Measurements from ENCODE around the gene TIMM23.
"Not testable (repeated sequence)": the region's sequence is repeated elsewhere in the genome, so short reads cannot be mapped to it uniquely, and the experiment has no call there.

TIMM23 gene

DNA sequence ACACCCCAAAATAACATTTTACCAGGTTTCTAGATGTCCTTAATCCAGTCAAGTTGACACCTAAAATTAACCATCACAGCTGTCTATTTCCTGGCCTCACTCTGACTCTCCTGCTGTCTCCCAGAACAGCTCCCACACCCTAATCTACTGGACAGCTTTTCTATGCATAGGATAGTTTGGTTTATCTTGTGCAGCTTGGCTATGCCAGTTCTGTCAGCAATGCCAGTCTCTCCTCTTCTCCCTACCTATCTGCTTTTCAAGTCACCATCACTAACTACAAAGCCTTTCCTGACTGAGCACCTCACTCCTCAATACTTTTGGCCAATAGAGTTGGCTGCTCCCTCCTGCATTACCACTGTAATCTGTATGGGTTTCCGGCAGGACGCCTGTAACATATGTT is 53.1 kb downstream of the TIMM23 start:
- DNase-seq: no peak

- no peak for DNase-seq
Measured at GRCh38 chr10:46026106-46026505, 53.8 kb downstream of the TIMM23 start.

- DNase-seq: peak; percentile 40
Measured at GRCh38 chr10:46028584-46029460, 56.5 kb downstream of the TIMM23 start.

GRCh38 chr10:46029461-46030030 is 57.3 kb downstream of the TIMM23 start:
- DNase-seq: no peak

DNA sequence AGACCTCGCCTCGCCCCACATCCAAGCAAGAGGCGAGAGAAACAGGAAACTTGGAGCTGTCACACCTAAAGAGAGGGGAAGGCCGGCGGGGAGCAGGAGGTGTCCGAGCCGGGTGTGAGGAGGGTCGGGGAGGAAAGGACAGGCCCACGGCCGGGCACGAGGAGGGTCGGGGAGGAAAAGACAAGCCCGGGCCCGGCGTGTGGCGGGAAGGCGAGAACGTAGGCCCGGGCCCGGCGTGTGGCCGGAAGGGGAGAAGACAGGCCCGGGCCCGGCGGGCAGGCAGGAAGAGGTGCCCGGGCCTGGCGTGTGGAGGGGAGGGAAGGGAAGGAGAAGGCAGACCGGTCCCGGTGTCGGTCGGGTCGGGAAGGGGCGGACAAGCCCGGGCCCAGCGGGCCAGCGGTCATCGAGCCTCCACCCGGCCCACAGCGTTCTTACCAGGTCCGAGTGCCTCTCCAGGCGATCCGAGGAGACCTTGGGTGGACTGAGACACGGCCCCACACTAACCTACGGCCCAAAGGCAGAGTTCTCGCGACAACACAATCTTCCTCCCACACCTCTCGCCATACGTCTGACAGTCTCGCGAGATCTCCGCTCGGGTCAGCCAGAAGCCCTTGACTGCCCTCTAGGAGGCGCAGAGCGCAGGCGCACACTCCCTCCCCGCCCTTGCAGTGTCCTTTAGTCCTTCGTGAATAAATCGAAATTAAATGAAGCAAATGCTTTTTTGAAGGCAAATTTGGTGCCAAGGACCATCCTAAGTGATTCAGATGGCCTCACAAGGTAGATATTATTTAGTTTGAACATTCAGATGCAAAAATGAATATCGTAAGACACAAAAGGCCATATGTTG is 58.0 kb downstream of the TIMM23 start, which contains the start of gene NCOA4:
TSS of gene NCOA4 (minus strand) at position 533 of the 847 bp plus-strand sequence. CDS start 13,943 bp downstream, outside the sequence.
- peak; percentile 97 for DNase-seq

DNA sequence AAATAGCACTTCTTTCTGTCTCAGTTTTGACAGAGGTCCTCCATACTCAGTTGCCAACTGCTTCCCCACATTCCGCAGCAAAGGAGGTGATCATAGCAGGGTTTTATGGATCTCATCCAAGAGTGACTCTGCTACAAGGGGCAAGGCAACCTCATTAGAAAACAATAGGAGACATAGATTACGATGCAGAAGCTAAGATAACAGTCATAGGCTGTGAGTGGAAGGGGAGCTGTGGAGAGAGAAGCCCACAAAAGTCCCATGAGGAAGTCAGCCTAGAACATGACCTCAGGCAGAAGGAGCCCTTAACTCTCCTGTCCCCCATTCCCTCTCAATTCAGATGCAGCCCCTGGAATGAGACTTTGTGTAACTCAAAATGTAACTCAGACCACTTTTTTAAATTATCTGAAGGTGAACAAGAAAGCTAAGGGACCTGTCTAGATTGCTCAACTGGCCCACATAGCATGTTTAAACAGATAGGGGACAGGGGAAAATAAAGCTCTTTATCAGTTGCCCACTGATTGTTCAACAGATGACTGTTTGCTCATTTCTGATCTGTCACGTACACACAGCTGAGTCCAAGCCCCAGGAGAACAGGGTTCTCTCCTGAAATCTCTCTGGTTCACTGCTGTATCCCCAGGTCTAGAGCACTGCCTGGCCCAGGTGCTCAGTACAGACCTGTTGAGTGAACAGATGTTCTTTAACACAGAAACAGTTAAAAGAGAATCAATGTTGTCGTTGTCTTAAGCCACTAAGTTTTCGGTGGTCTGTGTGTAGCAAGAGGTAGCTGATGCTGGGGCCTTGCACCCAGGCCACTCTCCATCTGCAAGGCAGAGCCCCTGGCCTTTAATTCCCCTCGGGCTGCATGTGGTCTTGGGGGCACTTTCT is 59.6 kb downstream of the TIMM23 start:
- no peak for DNase-seq

GRCh38 chr10:46033602-46034011 is 61.3 kb downstream of the TIMM23 start:
- DNase-seq: no peak

DNA sequence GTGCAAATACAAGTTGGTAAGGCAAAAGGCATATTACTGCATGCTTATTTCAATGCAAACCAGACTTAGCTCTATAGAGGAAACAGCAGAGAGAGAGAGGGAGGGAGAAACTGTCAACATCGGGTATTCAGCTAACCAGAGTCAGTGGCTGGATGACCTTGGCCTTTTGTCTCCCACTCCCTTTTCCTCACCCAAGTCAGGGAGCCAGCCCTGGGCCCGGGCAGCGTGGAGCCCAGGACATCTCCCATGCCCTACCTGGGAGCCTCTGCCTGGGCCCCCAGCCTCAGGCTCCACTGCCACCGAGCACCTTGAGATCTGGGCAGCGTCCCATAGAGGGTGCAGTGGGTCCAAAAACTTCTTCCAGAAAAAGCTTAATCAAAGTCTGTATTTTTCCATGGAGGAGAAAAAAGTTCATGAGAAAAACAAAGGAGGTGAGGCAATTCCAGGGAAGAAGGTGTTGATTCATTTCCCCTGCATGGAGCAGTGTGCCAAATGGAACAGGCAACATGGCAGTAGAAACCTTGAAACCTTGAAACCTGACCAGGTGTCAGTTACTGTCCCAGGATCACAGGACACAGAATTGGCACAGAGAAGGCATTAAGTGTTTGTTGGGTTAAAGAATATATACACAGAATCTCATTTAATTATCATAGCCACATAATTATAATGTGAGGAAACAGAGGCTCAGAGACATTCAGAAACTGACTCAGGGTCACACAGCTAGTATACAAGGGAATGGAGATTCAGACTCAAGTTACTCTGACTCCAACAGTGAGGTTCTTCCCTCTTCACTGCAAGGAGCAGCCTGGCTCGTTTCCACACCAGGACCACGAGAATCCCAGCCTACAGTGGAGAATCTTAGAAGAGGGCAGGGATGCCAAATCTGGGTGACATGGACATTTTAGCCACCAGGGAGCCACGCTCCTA is 63.9 kb downstream of the TIMM23 start:
- DNase-seq: no peak

DNA sequence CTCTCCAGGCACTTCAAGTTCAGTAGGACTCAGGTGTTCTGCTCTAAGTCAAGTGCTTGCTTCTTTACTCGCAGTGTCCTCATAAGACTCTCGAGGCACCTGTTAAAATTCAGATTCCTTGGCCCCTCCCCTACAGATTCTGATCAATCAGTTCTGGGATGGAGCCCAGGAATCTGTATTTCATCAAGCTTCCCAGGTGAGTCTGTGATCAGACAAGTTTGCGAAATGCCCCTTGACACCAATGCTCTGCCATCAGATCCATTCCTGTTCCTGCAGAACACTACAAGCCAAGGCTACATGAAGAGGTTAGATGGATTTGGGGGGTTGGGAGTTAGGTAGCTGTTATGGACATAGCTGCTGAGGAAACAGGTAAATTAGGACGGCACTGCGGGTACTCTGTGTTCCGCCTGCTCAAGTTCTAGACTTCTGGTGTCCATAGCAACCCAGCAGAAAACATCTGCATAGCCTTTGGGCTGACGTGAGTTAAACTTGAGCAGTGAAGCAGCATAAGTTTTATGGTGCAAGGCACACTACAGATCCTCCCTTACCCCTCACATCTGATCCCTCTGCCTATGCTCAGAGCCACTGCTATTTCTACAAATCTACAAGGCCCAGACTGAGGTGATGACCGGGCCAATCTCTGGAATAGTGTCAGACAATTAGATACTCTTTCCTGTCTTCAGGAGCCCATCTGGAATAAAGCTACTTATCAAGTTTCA is 65.0 kb downstream of the TIMM23 start:
- DNase-seq: no peak

DNA sequence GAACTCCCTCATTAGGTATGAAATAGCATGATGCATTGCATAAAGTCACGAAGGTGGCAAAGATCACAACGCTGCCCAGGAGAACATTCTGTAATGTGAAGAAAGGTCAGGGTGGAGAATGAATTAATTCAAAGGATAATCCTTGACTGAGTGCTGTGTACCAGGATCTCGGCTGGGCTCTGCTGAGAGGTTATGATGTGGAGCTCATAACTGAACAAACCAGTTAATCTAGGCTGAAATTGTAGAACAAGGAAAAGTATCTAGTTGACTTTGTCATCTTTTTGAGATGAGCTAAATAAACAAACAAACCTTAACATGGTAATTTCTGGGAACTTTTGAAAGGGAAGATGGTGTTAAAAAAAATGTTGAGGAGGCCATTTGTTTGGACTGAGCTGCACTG is 67.7 kb downstream of the TIMM23 start:
- DNase-seq: no peak

DNA sequence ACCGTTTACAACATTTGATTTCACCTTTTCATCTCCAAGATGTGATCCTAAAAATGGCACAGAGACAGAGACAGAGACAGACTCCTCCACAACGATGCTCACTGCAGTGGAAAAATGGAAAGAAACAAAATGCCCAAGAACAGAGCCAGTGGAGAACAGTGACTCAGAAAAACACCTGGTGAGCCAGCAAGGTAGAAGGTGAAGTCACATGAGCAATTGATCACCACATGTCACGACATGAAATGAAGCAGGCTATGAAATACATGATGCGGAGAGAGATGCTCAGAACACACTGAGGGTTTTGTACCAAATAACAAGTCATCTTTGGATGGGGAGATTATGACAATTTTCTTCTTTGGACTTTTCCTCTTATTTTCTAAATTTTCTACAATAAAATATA is 70.2 kb downstream of the TIMM23 start:
- DNase-seq: no peak

DNA sequence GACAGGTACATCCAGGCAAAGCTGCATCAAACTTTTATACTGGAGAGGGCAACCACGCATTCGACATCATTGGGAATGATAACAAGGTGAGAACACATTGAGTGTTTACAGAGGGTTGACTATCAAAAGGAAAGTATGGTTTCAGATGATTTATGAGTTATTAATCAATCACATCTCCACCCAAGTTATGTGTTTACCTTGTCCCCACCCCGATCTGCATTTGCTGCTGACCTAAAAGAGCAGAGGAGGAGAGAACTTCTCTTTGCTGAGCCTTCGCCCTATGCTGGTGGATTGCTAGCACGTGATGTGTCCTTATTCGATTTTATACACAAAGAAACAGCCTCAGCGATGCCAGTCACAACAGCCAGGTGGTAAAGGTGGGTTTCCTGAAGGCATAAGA is 74.0 kb downstream of the TIMM23 start, which contains the start of gene MSMB:
TSS of gene MSMB (minus strand) at position 9 of the 400 bp plus-strand sequence. CDS start 32 bp downstream, outside the sequence.
- DNase-seq: no peak

DNA sequence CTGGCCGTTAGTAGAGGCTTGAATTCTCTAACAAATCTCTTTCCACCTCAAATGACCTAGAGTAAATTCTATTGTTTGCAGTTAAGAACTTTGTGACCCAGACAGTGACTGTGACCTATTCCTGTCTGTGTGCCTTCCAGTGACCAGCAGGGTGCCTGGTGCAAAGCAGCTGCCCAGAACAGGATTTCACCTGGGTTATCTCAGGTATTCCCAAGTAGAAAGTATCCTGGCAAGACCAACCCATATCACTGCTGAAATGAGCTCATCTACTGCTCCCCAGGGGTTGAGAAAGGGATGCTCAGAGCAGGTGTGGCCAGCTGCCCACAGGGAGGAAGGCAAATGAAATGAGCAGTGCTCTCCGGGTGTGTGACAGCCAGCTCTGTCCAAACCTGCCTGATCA is 75.9 kb downstream of the TIMM23 start:
- DNase-seq: no peak

- not testable (repeated sequence) for DNase-seq
Measured at GRCh38 chr10:46049497-46049831, 77.2 kb downstream of the TIMM23 start.

- no peak for DNase-seq
Measured at GRCh38 chr10:46050941-46051623, 78.8 kb downstream of the TIMM23 start.

GRCh38 chr10:46052057-46052790 is 79.9 kb downstream of the TIMM23 start:
- no peak for DNase-seq

DNA sequence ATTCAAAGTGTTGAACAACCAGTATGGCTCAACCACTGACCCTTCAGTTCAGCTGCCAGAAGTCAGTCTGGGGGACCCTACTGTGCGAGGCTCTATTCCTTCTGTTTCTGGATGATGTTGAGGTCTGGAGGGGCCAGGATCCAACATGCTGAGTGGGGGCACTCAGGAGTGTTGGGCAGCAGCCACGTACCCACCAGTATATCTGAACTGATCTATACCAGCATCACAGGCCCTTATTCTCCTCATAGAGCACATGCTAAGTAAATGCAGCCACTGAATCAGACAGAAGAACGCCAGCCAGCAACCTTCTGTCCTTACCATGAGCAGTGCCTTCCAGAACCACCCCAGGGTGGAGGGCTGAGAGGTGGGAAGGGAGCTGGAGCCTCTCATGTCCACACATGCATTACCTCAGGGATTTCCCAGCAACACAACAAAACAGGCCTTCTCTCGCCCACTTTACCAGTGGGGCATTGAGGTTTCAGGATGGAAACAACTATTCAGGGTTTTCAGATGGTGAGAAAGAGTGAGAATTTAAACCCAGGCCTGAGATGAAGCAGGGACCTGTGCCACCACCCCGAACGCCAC is 80.6 kb downstream of the TIMM23 start:
- no peak for DNase-seq

Data from CD4-positive, alpha-beta T cell treated with Interleukin-17A for 4 hours (primary cell).